ENCODE data around the gene GALM.

Gene GALM

GRCh38 chr2:38658613-38659012 is 7.3 kb upstream of the GALM start:
- H3K27me3 ChIP-seq (ENCODE audit: insufficient read depth, poor library complexity, severe bottlenecking), result no peaks in the 10 kb centered on the region
- no peak for TF ChIP-seq CTCF (IDR thresholded peaks at IDR 0.05; ENCODE audit: poor library complexity, severe bottlenecking)

GRCh38 chr2:38659115-38659514 is 6.8 kb upstream of the GALM start:
- Histone ChIP-seq H3K9me3 (ENCODE audit: severe bottlenecking) (no peaks in the 10 kb centered on the region), H3K4me1 (ENCODE audit: insufficient read depth, poor library complexity, severe bottlenecking) (no peaks in the 10 kb centered on the region), H3K36me3 (ENCODE audit: low read depth) (no peaks in the 10 kb centered on the region), H3K4me3 (ENCODE audit: severe bottlenecking) (no peak overlapping the region), H3K27me3 (ENCODE audit: insufficient read depth, poor library complexity, severe bottlenecking) (no peaks in the 10 kb centered on the region), H3K27ac (ENCODE audit: poor library complexity, severe bottlenecking) (no peak overlapping the region)
- TF ChIP-seq CTCF (IDR thresholded peaks at IDR 0.05; ENCODE audit: poor library complexity, severe bottlenecking), result no peak
- ATAC-seq (ENCODE audit: low read depth), result no peak
- no peak for DNase-seq (ENCODE audit: low spot score)

More at GRCh38 chr2:38658613-38659012, 7.3 kb upstream of the GALM start:
- no peaks in the 10 kb centered on the region for H3K9me3 ChIP-seq (ENCODE audit: severe bottlenecking)
- H3K4me1 ChIP-seq (ENCODE audit: insufficient read depth, poor library complexity, severe bottlenecking), result no peaks in the 10 kb centered on the region
- no peak for DNase-seq (ENCODE audit: low spot score)
- no peak overlapping the region for H3K4me3 ChIP-seq (ENCODE audit: severe bottlenecking)
- no peaks in the 10 kb centered on the region for H3K36me3 ChIP-seq (ENCODE audit: low read depth)
- no peak for ATAC-seq (ENCODE audit: low read depth)
- H3K27ac ChIP-seq (ENCODE audit: poor library complexity, severe bottlenecking), result no peak overlapping the region

- Histone ChIP-seq H3K9me3 (ENCODE audit: severe bottlenecking) (no peaks in the 10 kb centered on the region), H3K27ac (ENCODE audit: poor library complexity, severe bottlenecking) (no peak overlapping the region), H3K4me1 (ENCODE audit: insufficient read depth, poor library complexity, severe bottlenecking) (no peaks in the 10 kb centered on the region), H3K4me3 (ENCODE audit: severe bottlenecking) (no peak overlapping the region), H3K36me3 (ENCODE audit: low read depth) (no peaks in the 10 kb centered on the region), H3K27me3 (ENCODE audit: insufficient read depth, poor library complexity, severe bottlenecking) (no peaks in the 10 kb centered on the region)
- ATAC-seq (ENCODE audit: low read depth), result no peak
- no peak for DNase-seq (ENCODE audit: low spot score)
- TF ChIP-seq CTCF (IDR thresholded peaks at IDR 0.05; ENCODE audit: poor library complexity, severe bottlenecking), result no peak
Measured at GRCh38 chr2:38660282-38660681, 5.6 kb upstream of the GALM start.

GRCh38 chr2:38661306-38661705 is 4.6 kb upstream of the GALM start:
- Histone ChIP-seq H3K27me3 (ENCODE audit: insufficient read depth, poor library complexity, severe bottlenecking) (no peaks in the 10 kb centered on the region), H3K36me3 (ENCODE audit: low read depth) (no peaks in the 10 kb centered on the region), H3K9me3 (ENCODE audit: severe bottlenecking) (no peaks in the 10 kb centered on the region), H3K27ac (ENCODE audit: poor library complexity, severe bottlenecking) (no peak overlapping the region), H3K4me3 (ENCODE audit: severe bottlenecking) (no peak overlapping the region), H3K4me1 (ENCODE audit: insufficient read depth, poor library complexity, severe bottlenecking) (no peaks in the 10 kb centered on the region)
- TF ChIP-seq CTCF (IDR thresholded peaks at IDR 0.05; ENCODE audit: poor library complexity, severe bottlenecking), result no peak
- no peak for ATAC-seq (ENCODE audit: low read depth)
- DNase-seq (ENCODE audit: low spot score), result no peak

- TF ChIP-seq CTCF (IDR thresholded peaks at IDR 0.05; ENCODE audit: poor library complexity, severe bottlenecking), result no peak
- H3K27me3 ChIP-seq (ENCODE audit: insufficient read depth, poor library complexity, severe bottlenecking), result no peaks in the 10 kb centered on the region
- H3K4me1 ChIP-seq (ENCODE audit: insufficient read depth, poor library complexity, severe bottlenecking), result no peaks in the 10 kb centered on the region
- H3K36me3 ChIP-seq (ENCODE audit: low read depth), result no peaks in the 10 kb centered on the region
- H3K27ac ChIP-seq (ENCODE audit: poor library complexity, severe bottlenecking), result no peak overlapping the region
- no peaks in the 10 kb centered on the region for H3K9me3 ChIP-seq (ENCODE audit: severe bottlenecking)
- ATAC-seq (ENCODE audit: low read depth) (no peak), DNase-seq (ENCODE audit: low spot score) (no peak)
- no peak overlapping the region for H3K4me3 ChIP-seq (ENCODE audit: severe bottlenecking)
Measured at GRCh38 chr2:38666556-38666910, 619 bp downstream of the GALM start.

Data from RWPE2 (cell line).